HEK293T (cell line): Measurements from ENCODE around the gene SLC25A25.
A peak's percentile ranks its signal among the peaks of the same experiment; 100 is the strongest.

Experiments
- CTCF ChIA-PET: fragments of 350-600 bp; formaldehyde crosslinking; extraction: SDS; loops from one replicate; lab custom pipeline; 2021; ENCODE audit warnings: antibody characterized with exemption, inconsistent platforms; lab: Yijun Ruan, JAX
- POLR2A ChIA-PET: fragments of 350-600 bp; formaldehyde crosslinking; extraction: SDS; loops from one replicate; lab custom pipeline; 2020; ENCODE audit warnings: antibody characterized with exemption, inconsistent platforms; lab: Yijun Ruan, JAX
- DNase-seq: peaks from one replicate; pipeline ENCODE4 v3.0.0; 2012; ENCODE audit warnings: mixed read lengths; ENCODE audit errors: extremely low spot score
- ARNT ChIP-seq: fragments of 450-650 bp; IDR thresholded peaks from 2 replicates; pipeline ENCODE4 v1.6.1; 2017; ENCODE audit warnings: mild to moderate bottlenecking
- BHLHE40 ChIP-seq: fragments of 450-650 bp; IDR thresholded peaks from 2 replicates; pipeline ENCODE4 v1.6.1; 2016; ENCODE audit warnings: mild to moderate bottlenecking, moderate library complexity, borderline replicate concordance
- CTBP1 ChIP-seq: fragments of 450-650 bp; IDR thresholded peaks from 2 replicates; pipeline ENCODE4 v1.6.1; 2016; ENCODE audit warnings: borderline replicate concordance
- ELF4 ChIP-seq: fragments of 450-650 bp; IDR thresholded peaks from 2 replicates; pipeline ENCODE4 v1.6.1; 2017; ENCODE audit warnings: antibody characterized with exemption
- FOXA1 ChIP-seq: fragments of 450-650 bp; IDR thresholded peaks from 2 replicates; pipeline ENCODE4 v1.6.1; 2016; ENCODE audit warnings: mild to moderate bottlenecking
- FOXK2 ChIP-seq: fragments of 450-650 bp; IDR thresholded peaks from 2 replicates; pipeline ENCODE4 v1.6.1; 2016; ENCODE audit warnings: mild to moderate bottlenecking
- FOXM1 ChIP-seq: fragments of 450-650 bp; IDR thresholded peaks from 2 replicates; pipeline ENCODE4 v1.6.1; 2017; ENCODE audit warnings: mild to moderate bottlenecking, borderline replicate concordance
- HDGF ChIP-seq: fragments of 450-650 bp; IDR thresholded peaks from 2 replicates; pipeline ENCODE4 v1.6.1; 2017; ENCODE audit warnings: antibody characterized with exemption, borderline replicate concordance
- L3MBTL2 ChIP-seq: fragments of 450-650 bp; conservative IDR thresholded peaks from 2 replicates; pipeline ENCODE4 v1.6.1; 2016; ENCODE audit warnings: mild to moderate bottlenecking
- LEF1 ChIP-seq: fragments of 450-650 bp; IDR thresholded peaks from 2 replicates; pipeline ENCODE4 v1.6.1; 2017; ENCODE audit warnings: mild to moderate bottlenecking, borderline replicate concordance
- NFRKB ChIP-seq: fragments of 450-650 bp; IDR thresholded peaks from 2 replicates; pipeline ENCODE4 v1.6.1; 2016; ENCODE audit warnings: mild to moderate bottlenecking, moderate library complexity
- SP1 ChIP-seq: fragments of 450-650 bp; IDR thresholded peaks from 2 replicates; pipeline ENCODE4 v1.6.1; 2017
- SUZ12 ChIP-seq: fragments of 450-650 bp; IDR thresholded peaks from 2 replicates; pipeline ENCODE4 v1.6.1; 2016; ENCODE audit warnings: mild to moderate bottlenecking
- TARDBP ChIP-seq: fragments of 450-650 bp; IDR thresholded peaks from 2 replicates; pipeline ENCODE4 v1.6.1; 2016
- ZNF384 ChIP-seq: fragments of 450-650 bp; IDR thresholded peaks from 2 replicates; pipeline ENCODE4 v1.6.1; 2016
- TF ChIP-seq, protein P1 (sequence below): fragments of 450-650 bp; IDR thresholded peaks from 2 replicates; pipeline ENCODE4 v1.6.1; 2016

The SLC25A25 gene

GRCh38 chr9:128056887-128057723 is 10.9 kb upstream of the SLC25A25 start:
- ChIA-PET CTCF (interaction anchor here (0.7 to 1.2 kb wide), 3 partner anchors 10 to 61 kb away, joined by 3 to 6 read pairs (median 3); partner anchors contain the start of gene NAIF1), POLR2A (interaction anchor here (0.8 to 2.3 kb wide), 3 partner anchors 10 to 12 kb away, joined by 4 to 20 read pairs (median 4); partner anchors contain the start of genes NAIF1 and SLC25A25)
- no peak for DNase-seq
- TF ChIP-seq FOXM1 (peak; percentile 66; the same call in 1 of the 2 replicates), HDGF (0 out of 2 replicates have a peak, but pooled peaks have one; percentile 38), SUZ12 (no peak)

DNA sequence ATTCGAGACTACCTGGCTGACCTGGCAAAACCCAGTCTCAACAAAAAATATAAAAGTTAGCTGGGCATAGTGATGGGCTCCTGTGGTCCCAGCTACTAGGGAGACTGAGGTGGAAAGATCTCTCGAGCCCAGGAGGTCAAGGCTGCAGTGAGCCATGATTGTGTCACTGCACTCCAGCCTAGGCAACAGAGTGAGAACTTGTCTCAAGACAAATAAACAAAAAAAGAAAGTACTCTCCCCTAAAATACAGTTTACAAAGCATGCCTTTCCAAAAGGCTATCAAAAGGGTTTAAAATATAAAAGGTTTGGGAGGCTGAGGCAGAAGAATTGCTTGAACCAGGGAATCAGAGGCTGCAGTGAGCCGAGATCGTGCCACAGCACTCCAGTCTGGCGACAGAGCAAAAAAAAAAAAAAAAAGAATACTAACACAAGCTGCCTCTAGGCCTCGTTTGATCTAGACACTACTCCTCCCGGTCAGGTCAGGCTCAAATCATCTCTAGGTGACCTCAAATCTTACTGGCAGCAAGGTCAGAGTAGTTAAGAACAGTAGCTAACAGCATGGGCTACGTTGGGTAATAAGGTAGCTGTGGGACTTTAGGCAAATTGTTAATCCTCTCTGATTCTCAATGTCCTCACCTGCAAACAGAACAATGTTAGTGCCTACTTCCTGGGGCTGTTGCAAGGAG is 10.2 kb upstream of the SLC25A25 start:
- CTCF ChIA-PET: interaction anchor here (1.1 to 1.2 kb wide), 2 partner anchors 9 to 60 kb away, joined by 3 to 6 read pairs; partner anchors contain the start of gene NAIF1
- TF ChIP-seq CTBP1 (no peak), ZNF384 (peak; percentile 86), NFRKB (no peak)
- TF ChIP-seq, protein P1, sequence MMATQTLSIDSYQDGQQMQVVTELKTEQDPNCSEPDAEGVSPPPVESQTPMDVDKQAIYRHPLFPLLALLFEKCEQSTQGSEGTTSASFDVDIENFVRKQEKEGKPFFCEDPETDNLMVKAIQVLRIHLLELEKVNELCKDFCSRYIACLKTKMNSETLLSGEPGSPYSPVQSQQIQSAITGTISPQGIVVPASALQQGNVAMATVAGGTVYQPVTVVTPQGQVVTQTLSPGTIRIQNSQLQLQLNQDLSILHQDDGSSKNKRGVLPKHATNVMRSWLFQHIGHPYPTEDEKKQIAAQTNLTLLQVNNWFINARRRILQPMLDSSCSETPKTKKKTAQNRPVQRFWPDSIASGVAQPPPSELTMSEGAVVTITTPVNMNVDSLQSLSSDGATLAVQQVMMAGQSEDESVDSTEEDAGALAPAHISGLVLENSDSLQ: no peak
- POLR2A ChIA-PET: interaction anchor here (1.3 to 2.3 kb wide), 2 partner anchors 9 to 11 kb away, joined by 4 to 20 read pairs; partner anchors contain the start of genes NAIF1 and SLC25A25
- no peak for DNase-seq

DNA sequence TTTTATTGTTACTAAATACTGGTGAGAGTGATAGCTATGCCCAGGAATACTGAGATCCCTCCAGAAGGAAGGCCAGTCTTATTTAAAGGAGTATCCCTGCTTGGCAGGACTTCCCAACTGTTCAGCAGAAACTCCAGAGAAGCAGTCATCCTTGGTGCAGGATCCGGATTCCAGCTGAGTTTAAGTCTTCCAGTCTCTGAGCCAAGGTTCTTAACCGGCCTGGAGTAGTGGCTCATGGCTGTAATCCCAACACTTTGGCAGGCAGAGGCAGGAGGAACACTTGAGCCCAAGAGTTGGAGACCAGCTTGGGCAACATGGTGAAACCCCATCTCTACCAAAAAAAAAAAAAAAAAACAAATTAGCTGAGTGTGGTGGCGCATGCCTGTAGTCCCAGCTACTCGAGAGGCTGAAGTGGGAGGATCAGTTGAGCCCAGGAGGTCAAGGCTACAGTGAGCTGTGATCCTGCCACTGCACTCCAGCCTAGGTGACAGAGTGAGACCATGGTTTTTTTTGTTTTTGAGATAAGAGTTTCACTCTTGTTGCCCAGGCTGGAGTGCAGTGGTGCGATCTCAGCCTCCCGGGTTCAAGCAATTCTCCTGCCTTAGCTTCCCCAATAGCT is 8.6 kb upstream of the SLC25A25 start:
- TF ChIP-seq ARNT: no peak
- TF ChIP-seq FOXM1: no peak
- no peak for TF ChIP-seq CTBP1
- no peak for TF ChIP-seq ZNF384
- no peak for TF ChIP-seq SP1
- TF ChIP-seq FOXA1: no peak
- no peak for TF ChIP-seq FOXK2
- TF ChIP-seq, protein P1: no peak
- TF ChIP-seq BHLHE40: no peak
- TF ChIP-seq SUZ12: no peak
- no peak for TF ChIP-seq TARDBP
- TF ChIP-seq NFRKB: no peak
- DNase-seq: no peak
- ChIA-PET CTCF (interaction anchor here (0.7 kb wide), 1 partner anchor 21 kb away, joined by 5 read pairs; no protein-coding TSS in a partner anchor), POLR2A (no interaction called here)

DNA sequence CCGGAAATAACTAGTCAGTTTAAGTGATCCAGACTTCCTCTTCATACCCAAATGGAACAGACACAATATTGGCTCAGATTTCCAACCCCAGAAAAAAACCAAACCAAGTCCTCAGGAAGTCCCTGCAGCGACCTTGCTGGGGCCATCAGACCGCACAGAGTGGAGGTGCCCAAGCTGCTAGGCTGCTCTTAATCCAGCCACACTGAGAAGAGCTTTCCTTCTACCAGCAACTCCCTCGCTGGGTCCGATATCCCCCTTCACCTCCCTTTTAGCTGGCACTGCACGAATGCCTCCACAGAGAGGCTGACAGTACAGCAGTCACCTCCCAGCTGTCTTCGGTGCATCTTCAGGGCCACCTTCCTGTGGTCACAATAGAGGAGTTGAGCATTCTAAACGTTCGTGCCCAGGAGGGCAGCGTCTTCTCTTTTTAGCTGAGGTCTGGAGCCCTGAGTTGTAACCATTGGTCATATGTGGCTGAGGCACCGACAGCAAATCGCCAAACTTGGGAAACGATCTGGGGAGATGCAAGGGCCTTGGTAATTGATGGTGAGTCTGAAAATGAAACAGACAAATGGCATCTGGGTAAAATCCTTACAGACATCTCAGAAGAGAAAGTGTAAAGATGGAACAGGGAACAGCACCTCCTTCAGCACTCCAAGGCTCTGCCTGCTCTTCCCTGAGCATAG is 6.6 kb upstream of the SLC25A25 start:
- POLR2A ChIA-PET: no interaction called here
- no peak for DNase-seq
- TF ChIP-seq FOXM1 (no peak), HDGF (no peak), ZNF384 (no peak), ELF4 (no peak), SP1 (no peak)
- TF ChIP-seq, protein P1: no peak
- CTCF ChIA-PET: interaction anchor here (0.6 kb wide), 1 partner anchor 327 kb away, joined by 3 read pairs; no protein-coding TSS in a partner anchor

DNA sequence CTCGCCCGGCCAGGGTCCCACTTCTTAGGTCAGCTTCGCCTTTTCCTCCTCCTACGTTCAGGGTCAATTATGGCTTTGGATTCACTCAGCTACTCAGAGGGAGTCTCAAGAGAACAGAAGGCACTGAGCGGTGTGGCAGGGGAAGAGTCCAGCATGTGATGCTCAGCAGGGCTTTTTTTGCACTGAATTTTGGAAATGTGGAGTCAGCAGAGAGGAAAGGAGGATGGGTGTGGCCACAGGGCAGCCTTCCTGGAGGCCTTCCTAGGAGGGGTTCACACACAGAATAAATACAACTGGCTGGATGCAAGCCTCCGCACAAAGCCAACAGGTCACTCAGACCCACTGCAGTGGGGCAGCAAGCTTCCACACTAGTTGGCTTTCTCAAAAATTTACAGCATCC is 5.8 kb upstream of the SLC25A25 start:
- TF ChIP-seq SP1 (no peak), L3MBTL2 (no peak), NFRKB (no peak), ELF4 (no peak), SUZ12 (no peak), TARDBP (no peak), FOXK2 (no peak), BHLHE40 (no peak), HDGF (no peak), FOXA1 (no peak), CTBP1 (no peak), ARNT (no peak), ZNF384 (no peak), LEF1 (no peak), FOXM1 (no peak)
- TF ChIP-seq, protein P1: no peak
- CTCF ChIA-PET: interaction anchor here (0.6 kb wide), 2 partner anchors 90 to 328 kb away, joined by 3 read pairs; no protein-coding TSS in a partner anchor
- no peak for DNase-seq
- POLR2A ChIA-PET: no interaction called here
